Limb (tissue), 2 donors: ENCODE results near the gene CDYL2.
"Not testable (repeated sequence)": the region's sequence is repeated elsewhere in the genome, so short reads cannot be mapped to it uniquely, and the experiment has no call there.

Experiments
- DNase-seq, 2 donors: peaks; one replicate each; pipeline ENCODE4 v3.0.0-alpha.2; 2016; ENCODE audit errors: extremely low spot score in 2 of 2

Gene CDYL2

DNA sequence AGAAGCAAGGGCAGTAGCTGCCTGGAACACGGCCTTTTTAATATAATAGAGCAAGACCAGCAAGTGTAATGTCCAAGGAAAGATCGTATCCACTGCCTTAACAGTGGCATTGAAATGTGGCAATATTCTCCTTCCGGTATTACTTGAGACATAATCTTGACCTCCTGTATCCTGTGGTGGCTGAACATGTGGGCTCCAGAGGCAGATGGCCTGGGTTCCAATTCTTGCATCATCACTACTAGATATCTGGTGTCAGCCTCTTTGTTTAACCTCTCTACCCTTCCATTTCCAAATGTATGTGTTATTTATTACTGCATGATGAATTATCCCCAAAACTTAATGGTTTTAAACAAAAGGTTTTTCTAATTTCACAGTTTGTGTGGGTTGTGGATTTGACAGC is 3.5 kb upstream of the CDYL2 start:
- DNase-seq: no peak

DNA sequence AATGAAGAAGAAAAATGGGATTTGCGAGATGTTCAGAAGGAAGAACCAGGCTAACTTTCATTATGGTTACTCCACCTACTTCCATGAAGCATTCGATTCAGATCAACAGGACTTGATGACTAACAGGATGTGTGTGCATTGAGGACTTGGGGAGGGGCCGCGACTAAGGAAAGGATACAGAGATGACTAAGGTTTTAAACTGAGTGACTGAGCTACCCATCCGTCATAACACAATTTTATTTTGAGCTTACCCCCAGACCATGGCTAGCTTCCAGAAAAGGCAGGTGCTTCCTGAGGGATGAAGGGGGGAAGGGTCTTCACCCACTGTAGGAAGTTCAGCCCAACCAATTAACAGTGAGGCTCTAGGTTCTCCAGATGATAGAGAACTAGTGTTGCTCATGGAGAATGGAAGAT is 2.5 kb upstream of the CDYL2 start:
- no peak for DNase-seq

DNA sequence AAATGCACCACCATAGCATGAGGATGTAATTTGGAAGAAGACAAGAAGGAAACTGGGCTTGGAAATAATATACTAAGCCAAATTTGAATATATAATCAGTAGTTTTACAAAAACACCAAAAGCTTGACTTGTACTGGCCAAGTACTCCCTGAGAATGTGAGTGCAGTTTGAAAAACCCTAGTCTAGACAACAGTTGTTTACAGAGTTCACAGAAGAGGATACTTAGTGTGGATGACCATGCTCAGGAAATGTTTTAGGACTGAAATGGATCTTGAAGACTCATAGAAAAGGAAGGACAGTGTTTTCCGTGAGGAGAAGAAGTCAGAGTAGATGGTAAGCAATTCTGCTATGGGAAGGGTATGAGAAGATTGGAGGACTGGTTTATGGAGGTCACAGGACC is 1.9 kb upstream of the CDYL2 start:
- DNase-seq: no peak

DNA sequence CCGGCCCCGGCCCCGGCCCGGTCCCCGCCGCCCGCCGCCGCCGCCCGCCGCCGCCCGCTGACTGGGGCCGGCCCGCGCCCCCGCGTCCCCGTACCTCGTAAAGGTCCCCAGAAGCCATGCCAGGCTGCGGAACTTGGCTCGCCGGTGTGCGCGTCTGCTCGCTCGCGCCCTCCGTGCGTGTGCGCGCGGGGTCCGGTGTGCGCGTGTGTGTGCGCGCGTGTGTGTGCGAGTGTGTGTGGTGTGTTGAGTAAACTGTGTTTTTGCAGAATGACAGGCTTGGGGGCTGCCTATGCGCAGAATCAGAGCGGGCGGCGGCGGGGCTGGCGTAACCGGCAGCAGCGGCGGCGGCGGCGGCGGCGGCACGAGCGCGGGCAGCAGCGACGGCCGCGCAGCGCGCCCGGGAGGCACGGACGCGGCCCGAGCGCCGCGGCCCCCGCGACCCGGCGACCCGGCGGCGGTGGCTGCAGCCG is 307 bp downstream of the CDYL2 start:
- peak; percentile 26 to 86 for DNase-seq

DNA sequence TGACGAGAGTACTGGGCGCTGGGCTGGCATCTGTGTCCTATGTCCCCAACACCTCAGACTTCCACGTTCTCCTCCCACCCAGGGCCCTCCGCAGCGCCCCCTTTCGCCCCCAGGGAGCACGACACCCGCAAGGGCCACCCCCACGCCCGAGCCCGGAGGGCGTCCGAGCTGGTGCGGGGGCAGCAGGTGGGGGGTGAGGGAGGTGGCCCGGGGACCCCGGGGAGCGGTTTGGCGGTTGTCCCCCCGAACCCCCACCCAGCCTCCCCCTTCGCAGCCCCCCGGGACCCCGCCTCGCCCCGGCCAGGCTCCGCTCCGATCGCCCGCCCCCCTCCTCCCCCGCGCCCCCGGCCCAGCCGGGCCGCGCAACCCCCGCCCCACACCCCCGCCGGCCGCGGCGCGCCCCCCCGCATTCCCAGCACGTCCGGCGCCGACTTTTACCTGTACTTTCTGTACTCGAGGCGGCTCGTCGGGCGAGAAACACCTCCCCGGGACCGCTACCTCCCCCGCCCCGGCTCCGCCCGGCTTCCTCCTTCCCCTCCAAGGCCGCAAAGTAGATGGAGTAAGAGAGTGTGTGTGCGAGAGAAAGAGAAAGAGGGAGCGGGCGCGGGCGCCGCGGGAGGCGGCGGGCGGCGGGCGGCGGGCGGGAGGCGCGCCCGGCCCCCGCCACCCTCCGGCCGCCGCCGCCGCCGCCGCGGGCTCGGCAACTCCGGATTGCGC is 901 bp downstream of the CDYL2 start:
- DNase-seq: peak in 1 of 2 donors; percentile 70

DNA sequence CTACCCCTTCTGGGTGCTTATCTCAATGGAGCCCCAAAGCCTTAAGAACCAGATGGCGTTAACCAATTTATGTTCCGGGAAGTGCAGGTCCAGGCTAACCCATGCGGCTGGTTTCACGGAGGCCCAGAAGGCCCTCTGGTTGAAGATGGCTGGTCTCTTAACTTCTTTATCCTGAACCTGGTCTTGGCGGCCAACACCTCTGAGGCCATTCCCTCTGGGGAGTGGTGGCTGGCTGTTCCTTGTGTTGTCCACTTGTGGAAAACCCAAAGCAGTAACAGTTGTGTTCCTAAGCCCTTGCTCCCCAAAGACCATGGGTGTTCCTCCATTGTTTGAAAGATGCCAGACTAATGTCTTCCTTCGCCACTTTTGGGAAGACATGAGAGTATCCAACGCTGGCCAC is 1.5 kb downstream of the CDYL2 start:
- no peak for DNase-seq

DNA sequence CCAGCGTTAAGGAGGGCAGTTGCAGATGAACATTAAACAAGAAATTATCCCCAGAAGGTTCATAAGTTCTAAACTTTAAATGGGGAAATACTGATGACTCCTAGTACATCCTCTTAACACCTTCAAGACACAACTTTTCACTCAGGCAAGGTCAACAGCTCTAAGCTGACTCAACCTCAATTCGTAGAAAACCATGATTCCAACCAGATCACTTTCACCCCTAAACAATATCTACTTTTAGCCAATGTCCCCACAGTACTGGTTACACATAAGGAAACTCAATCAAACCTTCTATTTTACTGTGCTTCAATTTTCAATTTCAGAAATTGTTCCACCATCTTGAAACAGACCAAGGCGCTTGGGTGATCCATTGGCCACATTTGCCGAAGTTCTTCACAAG is 2.3 kb downstream of the CDYL2 start:
- DNase-seq: no peak

DNA sequence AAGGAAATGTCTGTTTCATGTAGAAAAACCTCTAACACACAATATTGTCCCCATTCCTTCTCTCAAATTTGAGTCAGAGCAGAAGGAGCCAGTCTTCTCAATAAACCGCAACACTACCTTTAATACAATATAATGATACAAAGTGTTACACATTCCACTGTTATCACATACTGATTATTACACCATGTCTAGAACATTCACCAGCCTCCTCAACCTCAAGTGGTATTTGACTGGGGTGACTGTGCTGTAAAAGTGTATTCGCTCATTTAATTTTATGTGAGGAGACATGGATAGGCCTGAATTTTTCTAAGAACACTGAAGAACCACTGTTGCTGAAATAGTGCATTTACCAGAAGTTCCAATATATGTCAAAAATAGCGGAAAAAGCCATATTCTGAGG is 10.3 kb downstream of the CDYL2 start:
- no peak for DNase-seq

DNA sequence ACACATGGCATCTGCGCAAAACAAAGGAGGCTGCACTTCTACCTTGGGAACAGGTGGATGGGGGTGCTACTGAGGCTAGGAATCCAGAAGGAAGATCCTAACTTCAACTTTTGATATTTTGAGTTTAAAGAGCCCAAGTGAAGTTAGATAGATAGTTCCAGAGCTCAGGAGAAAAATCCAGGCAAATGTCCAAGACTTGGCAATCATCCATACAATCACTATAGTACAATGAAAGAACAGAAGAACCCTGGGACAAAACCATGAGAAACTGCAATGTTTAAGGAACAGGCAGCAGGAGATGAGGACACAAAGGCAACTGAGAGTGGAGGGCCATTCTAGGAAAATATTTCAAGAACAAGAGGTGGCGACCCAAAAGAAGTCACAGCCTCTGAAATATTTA is 12.4 kb downstream of the CDYL2 start:
- DNase-seq: no peak

DNA sequence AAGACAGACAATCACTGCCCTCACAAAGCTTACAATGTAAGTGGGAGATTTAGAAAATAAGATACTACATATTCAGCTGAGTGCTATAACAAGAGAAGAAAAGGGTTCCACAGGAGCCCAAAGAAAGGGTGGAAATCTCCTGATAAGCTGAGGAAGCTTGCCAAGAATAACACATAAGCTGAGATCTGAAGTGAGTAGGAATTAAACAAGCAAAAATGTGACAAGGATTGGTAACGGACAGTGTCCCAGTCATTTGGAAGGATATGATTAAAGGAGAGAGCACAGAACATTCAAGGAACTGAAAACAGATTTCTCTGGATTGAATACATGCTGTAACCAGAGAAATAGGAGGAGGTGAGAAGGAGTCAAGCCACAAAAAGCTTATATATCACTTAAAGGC is 13.0 kb downstream of the CDYL2 start:
- DNase-seq: no peak

DNA sequence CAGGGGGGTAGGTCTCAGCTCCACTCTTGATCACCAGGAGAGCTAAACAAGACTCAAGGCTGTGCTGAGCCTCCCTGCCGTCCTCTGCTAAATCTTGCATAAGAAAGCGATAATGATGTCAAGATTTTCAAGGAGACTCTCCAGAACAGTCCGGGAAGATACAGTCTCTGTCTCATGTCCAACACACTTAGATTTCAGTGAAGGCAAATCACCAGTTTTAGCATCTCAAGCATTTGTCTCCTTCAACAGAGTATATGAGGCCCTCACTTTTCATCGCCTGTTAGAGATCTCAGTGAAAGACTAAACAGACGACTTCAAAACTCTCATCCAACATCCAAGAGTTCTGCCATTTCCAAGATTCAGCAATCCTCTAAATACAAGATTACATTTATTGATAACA is 13.6 kb downstream of the CDYL2 start:
- DNase-seq: no peak

DNA sequence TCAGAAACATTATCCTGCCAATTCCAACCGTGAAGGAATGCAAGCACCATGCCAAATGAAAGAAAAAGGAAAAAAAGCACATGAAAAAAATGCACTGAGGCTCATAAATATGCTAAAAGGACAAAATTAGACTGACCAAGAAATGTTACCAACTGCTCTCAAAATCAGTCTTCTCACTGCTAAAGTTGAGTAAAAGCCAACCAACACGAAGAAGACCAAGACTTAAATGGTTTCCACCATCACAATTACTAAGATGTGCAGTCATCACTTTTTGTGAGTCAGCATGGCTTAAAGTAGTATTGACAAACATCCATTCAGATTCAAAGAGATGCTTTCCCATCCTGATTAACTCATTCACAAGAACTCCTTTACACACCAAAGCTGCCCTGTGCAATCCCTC is 16.4 kb downstream of the CDYL2 start:
- no peak for DNase-seq

DNA sequence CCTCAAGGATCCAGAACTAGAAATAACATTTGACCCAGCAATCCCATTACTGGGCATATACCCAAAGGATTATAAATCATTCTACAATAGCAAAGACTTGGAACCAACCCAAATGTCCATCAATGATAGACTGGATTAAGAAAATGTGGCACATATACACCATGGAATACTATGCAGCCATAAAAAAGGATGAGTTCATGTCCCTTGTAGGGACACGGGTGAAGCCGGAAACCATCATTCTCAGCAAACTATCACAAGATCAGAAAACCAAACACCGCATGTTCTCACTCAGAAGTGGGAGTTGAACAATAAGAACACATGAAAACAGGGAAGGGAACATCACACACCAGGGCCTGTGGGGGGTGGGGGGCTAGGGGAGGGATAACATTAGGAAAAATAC is 17.8 kb downstream of the CDYL2 start:
- DNase-seq: not testable (repeated sequence)

DNA sequence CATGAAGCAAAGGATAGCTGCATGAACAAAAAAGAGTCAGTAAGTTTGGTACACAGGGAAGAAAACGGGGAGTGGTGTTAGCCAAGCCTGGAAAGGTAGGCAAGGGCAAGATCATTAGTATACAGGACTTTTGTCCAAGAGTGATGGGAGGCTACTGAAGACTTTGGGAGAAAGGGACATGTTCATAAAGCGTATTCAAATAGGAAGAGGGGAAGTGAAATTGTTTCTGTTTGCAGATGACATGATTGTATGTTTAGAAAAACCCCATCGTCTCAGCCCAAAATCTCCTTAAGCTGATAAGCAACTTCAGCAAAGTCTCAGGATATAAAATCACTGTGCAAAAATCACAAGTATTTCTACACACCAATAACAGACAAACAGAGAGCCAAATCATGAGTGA is 19.4 kb downstream of the CDYL2 start:
- DNase-seq: no peak

DNA sequence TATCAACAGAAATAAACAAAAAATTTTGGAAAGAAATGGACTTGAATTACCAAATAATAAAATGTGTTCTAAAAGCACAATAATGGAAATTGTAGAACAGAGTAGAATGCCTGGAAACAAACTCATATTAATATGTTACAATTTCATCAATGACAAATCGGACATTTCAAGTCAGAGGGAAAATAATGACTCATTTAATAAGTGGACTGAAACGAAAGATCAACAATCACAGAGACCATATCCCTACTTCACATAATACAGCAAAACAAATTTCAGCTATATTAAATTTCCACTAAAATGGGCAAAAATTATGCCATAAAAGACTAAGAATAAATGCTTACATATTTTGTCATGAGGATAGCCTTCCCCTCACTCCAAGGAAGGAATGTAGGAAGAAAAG is 25.7 kb downstream of the CDYL2 start:
- DNase-seq: no peak

DNA sequence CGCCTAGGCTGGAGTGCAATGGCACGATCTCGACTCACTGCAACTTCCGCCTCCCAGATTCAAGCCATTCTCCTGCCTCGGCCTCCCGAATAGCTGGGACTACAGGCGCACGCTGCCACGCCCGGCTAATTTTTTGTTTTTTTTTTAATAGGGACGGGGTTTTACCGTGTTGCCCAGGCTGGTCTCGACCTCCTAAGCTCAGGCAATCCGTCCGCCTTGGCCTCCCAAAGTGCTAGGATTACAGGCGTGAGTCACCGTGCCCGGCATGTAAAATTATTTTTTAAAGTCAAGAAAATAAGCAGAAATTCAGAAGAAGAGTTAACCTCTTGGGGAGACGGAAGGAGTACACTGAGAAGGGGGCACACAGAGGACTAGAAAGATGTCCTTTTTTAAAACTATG is 27.5 kb downstream of the CDYL2 start:
- no peak for DNase-seq

DNA sequence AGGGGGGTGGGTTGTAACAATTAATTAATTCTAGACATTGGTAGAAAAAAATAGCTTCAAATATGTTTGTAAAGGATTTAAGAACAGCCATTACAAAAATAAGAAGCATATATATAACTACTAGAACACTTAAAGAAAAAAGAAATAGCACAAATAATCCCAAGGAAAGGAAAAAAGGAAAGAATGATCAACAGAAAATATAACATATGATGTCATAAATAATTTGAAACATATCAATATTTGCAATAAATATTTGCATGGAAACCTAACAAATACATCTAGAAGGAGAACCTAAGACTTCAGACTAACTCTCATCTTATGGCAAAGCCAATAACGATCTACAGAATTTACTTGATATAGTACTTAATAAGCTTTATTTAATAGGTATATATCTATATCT is 28.9 kb downstream of the CDYL2 start:
- DNase-seq: no peak

DNA sequence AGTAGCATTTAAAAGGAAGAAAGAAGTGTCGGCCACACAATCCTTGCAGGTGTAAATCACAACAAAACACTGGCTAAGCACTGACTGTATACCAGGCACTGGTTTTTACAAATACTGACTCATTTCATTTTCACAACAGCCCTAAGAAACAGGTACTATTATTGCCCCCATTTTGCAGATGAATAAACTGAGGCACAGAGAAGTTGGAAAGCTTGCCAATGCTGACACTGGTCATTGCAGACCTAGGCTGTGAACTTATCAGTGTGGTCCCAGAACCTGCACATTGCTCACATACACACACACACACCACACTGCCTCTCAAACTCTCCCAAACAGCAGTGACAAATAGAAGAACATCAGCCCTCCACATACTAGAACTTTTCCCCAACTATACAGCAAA is 37.6 kb downstream of the CDYL2 start:
- no peak for DNase-seq

DNA sequence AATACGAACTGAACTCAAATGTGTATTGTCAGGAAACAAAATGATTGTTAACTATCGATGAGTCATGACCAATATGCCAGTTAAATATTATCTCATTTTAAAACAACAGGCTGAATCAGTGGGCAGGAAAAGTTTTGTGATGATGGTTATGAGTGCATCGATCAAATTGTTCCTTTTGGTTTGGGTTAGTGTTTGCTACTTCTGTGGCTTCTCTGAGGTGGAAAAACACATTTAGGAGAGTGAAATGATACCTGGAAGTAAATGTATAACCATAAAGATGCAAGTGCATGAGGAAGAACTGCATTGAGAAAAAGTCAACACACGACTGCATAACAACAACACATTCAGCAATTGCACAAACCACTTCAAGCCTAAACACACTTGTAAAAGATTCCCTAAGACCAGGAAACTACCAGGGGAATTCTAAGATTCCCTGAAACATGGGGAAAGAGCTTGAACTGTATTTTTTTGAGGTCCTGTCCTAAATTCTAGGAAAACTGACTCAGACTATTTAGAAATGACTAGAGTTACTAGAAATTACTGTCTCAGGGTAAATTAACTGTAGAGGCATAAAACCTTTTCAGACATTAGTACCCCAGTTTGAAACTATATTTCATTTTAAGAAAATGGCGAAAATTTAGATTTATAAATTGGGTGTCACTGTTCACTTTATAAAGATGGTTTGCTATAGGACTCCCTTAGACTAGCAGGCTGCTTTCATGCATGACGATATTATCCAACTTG is 44.8 kb downstream of the CDYL2 start:
- DNase-seq: no peak

DNA sequence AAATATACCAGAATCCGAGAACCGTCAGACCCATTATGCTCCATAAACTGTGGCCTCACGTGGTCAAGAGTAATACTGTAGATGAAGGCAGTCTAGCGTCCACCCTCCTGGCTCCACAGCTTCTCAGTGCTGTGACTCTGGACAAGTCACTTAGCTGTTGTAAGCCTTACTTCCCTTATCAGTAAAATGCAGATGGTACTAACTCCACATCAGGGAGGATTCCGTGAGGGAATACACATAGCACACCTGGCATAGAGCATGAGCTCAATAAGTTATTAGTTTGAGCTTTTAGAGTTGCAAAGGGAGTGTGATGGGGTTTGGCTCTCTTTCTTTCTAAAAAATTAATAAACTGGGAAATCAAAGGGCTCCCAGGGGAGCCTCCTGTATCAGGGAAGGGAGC is 49.9 kb downstream of the CDYL2 start:
- no peak for DNase-seq

DNA sequence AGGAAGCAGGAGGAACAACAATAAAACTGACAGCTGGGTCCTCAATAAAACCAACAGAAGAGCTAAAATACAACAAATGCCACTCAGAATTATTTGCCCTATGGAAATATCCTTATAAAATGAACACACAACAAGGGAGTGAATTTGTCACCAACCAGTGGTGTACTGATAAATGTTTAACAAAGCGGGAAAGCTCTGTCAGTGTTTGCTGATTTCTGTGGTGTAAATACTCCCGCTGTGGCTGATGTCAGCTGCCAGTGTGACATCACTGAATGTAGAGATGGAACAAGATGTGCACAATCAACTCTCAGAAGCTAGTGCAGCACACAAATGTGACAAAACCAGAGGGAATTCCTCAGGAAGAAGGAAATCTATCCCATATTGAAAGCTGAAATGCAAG is 51.9 kb downstream of the CDYL2 start:
- DNase-seq: no peak

DNA sequence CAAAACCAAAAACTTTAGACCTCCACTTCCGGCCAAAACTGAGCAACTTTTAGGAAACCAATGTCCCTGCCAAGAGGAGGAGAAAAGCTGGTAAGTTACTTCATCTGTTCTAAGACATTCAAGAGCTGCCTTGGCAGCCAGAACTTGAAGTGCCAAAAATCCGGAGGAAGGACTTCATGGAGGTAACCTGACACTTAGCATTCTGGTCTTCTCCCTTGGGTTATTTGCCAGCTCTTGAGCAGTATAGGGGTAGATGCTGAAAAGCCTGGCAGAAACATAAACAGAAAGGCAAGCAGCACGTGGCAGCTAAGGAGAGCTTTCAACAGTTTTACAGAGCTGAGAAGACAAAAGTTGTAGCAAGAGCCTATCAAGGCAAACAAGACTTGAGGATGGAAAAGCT is 53.2 kb downstream of the CDYL2 start:
- peak in 1 of 2 donors; percentile 41 for DNase-seq

DNA sequence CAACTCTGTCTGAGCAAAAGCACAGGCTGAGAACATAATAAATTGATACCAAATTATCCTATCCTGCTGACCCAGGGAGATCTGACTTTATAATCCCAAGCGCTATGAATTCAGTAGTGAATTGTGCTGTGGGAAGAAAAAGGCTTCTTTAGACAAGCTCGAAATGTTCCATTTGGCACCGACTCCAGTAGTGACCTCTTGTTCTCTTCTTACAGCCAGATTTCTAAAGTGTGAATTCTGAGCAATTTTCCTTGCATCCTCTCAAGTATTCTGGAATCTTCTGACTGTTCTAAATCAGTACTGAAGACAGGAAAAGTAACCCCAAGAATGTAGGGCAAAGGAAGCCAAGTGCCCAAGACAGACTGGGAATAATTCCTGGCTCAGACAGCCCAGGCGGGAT is 58.2 kb downstream of the CDYL2 start:
- DNase-seq: peak in 1 of 2 donors; percentile 17
